Hematopoietic multipotent progenitor cell (in vitro differentiated cells): ENCODE results near the gene CD27. TPM values are rescaled to one million over a fixed set of nuclear protein-coding genes. Genes with fewer than 3 reads are reported as not detected.
"Not testable (repeated sequence)": the region's sequence is repeated elsewhere in the genome, so short reads cannot be mapped to it uniquely, and the experiment has no call there.

Experiments
- DNase-seq, 3 donors: peaks; one replicate each; pipeline ENCODE4 v3.0.0-alpha.2; 2011 to 2015; ENCODE audit warnings: low read depth in 2 of 3, low spot score in 2 of 3
- total RNA-seq: library from RNA; depleted of rRNA; stranded (reverse); fragments of >200 nt; gene quantifications from one replicate; pipeline ENCODE4 v1.2.3, GENCODE V29; 2012

CD27 gene
- total RNA-seq, 1 donor: 1.1 TPM

DNA sequence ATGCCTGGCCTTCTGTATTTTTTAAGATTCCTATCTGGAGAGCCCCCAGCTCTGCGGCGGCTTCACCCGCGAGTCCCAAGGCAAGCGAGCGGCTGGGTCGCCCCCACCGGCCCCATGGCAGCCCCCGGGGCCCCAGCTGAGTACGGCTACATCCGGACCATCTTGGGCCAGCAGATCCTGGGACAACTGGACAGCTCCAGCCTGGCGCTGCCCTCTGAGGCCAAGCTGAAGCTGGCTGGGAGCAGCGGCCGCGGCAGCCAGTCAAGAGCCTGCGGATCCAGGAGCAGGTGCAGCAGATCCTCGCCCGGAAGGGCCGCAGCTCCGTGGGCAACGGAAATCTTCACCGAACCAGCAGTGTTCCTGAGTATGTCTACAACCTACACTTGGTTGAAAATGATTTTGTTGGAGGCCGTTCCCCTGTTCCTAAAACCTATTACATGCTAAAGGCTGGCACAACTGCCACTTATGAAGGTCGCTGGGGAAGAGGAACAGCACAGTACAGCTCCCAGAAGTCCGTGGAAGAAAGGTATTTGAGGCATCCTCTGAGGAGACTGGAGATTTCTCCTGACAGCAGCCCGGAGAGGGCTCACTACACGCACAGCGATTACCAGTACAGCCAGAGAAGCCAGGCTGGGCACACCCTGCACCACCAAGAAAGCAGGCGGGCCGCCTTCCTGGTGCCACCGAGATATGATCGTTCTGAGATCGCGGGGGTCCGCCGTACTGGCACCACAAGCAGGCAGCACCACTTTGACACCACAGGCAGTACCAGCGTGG is 33.0 kb downstream of the CD27 start:
- DNase-seq: not testable (repeated sequence)

DNA sequence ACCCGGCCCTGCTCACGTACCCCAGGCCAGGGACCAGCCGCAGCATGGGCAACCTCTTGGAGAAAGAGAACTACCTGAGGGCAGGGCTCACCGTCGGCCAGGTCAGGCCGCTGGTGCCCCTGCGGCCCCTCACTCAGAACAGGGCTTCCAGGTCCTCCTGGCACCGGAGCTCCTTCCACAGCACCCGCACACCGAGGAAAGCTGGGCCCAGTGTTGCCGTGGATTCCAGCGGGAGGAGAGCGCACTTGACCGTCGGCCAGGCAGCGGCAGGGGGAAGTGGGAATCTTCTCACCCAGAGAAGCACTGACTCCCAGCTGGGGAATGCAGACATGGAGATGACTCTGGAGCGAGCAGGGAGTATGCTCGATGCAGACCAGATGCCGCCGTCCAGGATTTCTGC is 33.7 kb downstream of the CD27 start:
- DNase-seq: no peak

DNA sequence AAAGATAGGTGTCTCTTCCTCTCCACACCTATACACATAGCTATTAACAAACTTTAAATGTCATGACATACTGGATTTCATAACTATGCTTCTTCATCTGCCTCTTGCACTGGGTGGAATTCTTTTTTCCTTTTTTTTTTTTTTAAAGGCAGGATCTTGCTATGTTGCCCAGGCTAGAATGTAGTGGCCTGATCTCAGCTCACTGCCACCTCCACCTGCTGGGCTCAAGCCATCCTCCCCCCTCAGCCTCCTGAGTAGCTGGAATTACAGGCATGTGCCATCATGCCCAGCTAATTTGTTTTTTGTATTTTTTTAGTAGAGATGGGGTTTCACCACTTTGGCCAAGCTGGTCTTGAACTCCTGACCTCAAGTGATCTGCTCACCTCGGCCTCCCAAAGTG is 43.5 kb downstream of the CD27 start:
- DNase-seq: no peak

DNA sequence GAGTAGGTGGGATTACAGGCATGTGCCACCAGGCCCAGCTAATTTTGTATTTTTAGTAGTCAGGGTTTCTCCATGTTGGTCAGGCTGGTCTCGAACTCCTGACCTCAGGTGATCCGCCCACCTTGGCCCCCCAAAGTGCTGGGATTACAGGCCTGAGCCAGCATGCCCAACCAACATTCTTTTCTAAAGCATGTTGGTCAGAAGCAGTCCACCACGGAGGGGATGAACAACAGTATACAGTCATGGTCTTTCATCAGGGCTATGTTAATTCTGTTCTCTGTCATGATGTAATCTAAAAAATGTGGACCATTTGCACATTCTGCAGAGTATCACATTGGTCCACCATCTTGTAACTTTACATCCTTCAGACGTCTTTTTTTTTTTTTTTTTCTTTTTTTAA is 44.7 kb downstream of the CD27 start:
- no peak for DNase-seq

DNA sequence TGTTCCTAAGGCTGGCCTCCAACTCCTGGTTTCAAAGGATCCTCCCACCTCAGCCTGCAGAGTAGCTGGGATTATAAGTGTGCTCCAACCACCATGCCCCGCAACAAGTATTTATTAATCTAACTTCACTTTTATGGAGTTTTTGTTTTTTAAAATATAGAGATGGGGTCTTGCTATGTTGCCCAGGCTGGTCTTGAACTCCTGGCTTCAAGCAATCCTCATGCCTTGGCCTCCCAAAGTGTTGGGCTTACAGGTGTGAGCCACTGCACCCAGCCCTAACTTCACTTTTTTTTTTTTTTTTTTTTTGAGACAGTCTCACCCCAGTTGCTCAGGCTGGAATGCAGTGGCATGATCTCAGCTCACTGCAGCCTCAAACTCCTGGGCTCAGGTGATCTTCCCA is 45.9 kb downstream of the CD27 start:
- not testable (repeated sequence) for DNase-seq

DNA sequence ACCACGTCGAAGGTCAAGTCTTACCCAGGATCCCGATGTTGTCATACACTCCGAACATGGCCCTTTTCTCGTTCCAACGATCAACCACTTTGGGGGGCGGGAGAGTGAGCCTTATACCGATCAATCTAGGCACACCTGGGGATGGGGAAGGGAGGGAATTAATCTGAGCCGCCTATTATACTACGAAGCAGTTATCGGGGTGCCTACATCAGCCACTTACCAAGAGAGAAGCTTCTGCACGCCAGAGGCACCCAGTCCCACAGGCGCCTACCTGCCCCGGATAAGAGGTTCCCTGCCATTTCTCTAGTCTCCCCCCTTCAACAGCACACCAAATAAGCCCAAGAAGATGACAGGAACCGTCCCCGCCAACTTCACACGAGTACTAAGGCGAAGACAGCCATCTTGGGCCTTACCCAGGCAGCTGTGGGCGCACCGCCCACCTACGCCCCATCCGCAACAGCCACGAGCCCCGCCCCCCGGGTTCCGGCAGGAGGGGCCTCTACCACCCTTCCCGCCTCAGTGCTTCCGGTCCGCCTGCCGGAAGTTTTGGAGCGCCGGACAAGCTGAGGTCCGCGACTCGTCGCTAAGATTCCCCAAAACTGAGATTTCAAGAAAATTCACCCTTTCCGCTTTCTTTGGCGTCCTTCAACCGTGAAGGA is 48.2 kb downstream of the CD27 start, which contains the start of gene MRPL51:
MRPL51 (minus strand) TSS at position 425 of the 659 bp plus-strand sequence; CDS start at position 299, 126 bp downstream.
- peak; percentile 81 to 95 (median 94) for DNase-seq

DNA sequence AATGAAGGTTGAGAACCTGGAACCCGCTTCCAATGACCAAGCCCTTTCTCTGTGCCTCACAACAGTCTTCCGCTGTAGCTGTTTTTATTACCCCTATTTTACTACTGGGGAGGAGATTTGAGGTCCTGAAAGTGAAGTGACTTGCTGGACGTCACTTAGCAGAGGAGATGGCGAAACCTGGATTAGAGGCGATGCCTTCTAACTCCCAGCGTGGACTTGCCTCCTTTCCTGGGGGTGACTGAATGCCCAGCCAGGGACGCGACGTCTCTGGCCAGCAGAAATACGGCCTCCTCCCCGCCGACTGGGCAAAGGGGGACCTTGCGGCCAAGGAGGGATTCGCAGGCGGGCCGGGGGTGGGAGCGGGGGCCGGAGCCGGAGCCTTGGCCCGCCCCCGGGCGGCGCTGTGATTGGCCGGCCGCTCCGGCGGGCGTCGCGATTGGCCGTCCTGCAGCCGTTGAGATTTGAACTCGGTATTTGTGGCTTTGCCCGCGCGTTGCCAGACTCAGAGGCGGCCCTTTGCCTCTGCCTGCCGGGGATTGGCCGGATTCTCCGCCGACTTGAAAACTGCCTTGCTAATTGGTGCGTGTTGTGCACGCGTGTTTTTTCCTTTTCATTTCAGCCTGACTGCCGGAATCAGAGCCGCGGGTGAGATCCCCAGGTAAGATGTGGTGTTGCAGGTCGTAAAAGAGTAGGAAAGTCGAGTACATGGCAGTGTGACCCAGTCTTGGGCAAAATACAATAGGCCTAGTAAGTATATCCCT is 48.9 kb downstream of the CD27 start, which contains the start of gene NCAPD2:
NCAPD2 (plus strand) TSS at position 606 of the 761 bp plus-strand sequence. CDS start 997 bp downstream, outside the sequence.
- DNase-seq: peak; percentile 84 to 97 (median 96)

DNA sequence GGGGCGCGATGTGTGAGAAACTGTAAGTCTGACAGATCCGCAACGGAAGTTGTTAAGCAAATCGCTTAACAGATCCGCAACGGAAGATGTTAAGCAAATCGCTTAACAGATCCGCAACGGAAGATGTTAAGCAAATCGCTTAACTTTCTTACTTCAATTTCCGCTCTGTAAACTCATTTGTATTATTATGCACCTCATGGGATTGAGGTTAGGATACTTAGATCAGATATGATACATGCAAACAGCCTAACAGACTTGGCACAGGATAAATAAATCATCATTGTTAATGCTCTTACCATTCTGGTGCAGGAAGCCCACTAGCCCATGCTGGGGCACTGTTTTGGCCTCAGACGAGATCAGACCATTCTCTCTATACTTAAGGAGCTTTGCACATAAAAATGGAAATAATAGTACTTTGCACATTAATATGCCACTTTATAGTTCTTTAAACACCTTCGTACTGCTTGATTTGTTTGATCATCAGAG is 49.5 kb downstream of the CD27 start:
- peak in 1 of 3 donors; percentile 38 for DNase-seq

DNA sequence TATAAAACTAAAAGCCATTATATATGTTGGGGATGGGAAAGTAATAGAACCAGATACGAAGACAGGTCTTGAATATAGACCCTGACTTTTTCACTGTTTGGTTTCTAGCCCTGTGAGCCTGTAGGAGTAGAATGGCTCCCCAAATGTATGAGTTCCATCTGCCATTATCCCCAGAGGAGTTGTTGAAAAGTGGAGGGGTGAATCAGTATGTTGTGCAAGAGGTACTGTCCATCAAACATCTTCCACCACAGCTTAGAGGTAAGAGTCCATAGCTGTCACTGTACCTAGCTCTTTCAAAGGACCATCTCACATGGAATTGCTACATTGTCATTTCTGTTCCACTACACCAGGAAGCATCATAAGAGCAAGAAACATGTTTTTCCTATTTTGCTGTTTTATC is 50.2 kb downstream of the CD27 start:
- no peak for DNase-seq

DNA sequence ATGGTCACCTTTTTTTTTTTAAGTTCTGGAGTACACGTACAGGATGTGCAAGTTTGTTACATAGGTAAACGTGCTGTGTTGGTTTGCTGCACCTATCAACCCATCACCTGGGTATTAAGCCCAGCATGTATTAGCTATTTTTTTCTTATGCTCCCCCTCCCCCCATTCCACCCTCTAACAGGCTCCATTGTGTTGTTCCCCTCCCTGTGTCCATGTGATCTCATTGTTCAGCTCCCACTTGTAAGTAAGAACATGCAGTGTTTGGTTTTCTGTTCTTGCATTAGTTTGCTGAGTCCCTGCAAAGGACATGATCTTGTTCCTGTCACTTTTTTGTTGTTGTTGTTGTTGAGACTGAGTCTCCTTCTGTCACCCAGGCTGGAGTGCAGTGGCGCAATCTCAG is 52.5 kb downstream of the CD27 start:
- DNase-seq: not testable (repeated sequence)

DNA sequence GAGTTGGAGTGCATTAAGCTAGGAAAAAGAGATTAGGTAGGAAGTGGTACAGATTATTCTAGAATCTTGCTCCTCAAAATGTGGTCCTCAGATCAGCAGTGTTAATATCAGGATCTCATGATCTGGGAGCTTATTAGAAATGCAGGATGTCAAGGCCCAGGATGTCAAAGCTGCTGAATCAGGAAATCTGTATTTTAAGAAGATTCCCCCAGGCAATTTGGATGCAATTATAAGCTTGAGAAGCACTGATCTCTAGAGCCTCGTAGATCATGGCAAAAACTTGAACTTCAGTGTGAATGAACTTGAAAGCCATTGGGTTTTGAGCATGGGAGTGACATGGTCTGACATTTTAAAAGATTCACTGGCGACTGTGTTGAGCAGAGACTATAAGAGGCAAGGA is 55.7 kb downstream of the CD27 start:
- no peak for DNase-seq

Other genes starting within 250 kb of the CD27 start
- gene CD9, start 244.6 kb upstream of the CD27 start, total RNA-seq: 70.0 TPM
- gene PLEKHG6, start 134.3 kb upstream of the CD27 start, total RNA-seq: 13.7 TPM
- gene TNFRSF1A, start 102.9 kb upstream of the CD27 start, total RNA-seq: 217 TPM
- gene SCNN1A, start 69.4 kb upstream of the CD27 start, total RNA-seq: 0.81 TPM
- gene LTBR, start 60.8 kb upstream of the CD27 start, total RNA-seq: 60.6 TPM
- 114 TPM for gene TAPBPL, start 7.1 kb downstream of the CD27 start, total RNA-seq
- 11.8 TPM for gene VAMP1, start 25.7 kb downstream of the CD27 start, total RNA-seq
- gene MRPL51, start 48.3 kb downstream of the CD27 start, total RNA-seq: 29.1 TPM
- 41.5 TPM for gene NCAPD2, start 49.1 kb downstream of the CD27 start, total RNA-seq
- gene GAPDH, start 89.6 kb downstream of the CD27 start, total RNA-seq: 7,142 TPM
- gene IFFO1, start 111.1 kb downstream of the CD27 start, total RNA-seq: 13.5 TPM
- gene NOP2, start 123.3 kb downstream of the CD27 start, total RNA-seq: 39.9 TPM
- gene CHD4, start 162.4 kb downstream of the CD27 start, total RNA-seq: 305 TPM
- 3.8 TPM for gene LPAR5, start 191.0 kb downstream of the CD27 start, total RNA-seq
- gene ACRBP, start 202.5 kb downstream of the CD27 start, total RNA-seq: 15.9 TPM
- 57.6 TPM for gene ING4, start 218.2 kb downstream of the CD27 start, total RNA-seq
- 48.7 TPM for gene ZNF384, start 244.4 kb downstream of the CD27 start, total RNA-seq